ENCODE data around the gene UMODL1. TPM values are rescaled to one million over a fixed set of nuclear protein-coding genes. Genes with fewer than 3 reads are reported as not detected.

The UMODL1 gene
- total and polyA plus RNA-seq, 2 donors (not counting 1 experiment from before 2014, with no cell fraction given) = not detected

DNA sequence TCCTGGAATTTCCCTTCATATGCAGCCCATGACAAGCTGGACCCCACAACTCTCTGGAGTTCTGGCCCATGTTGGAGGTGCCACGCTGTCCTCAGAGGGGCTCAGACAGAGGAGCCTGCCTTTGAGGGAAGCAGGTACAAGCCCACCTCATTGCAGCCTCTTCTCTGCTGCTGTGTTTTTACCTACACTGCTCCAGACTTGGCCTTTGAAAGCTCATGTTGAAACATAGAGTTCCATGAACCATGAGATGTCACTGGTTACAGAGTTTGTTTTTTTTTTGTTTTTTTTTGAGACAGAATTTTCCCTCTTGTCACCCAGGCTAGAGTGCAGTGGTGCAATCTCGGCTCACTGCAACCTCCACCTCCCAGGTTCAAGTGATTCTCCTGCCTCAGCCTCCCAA is 38.9 kb upstream of the UMODL1 start:
- Histone ChIP-seq H3K36me3 (ENCODE audit: control insufficient read depth, insufficient read depth, low read length) (no peaks in the 10 kb centered on the region), H3K4me3 (replicated peaks in 1 of 4; ENCODE audit: control extremely low read depth in 1 of 4, insufficient read depth in 1 of 4, low read depth in 3 of 4, low read length in 4 of 4) (no peak overlapping the region)
- TF ChIP-seq, protein P1, sequence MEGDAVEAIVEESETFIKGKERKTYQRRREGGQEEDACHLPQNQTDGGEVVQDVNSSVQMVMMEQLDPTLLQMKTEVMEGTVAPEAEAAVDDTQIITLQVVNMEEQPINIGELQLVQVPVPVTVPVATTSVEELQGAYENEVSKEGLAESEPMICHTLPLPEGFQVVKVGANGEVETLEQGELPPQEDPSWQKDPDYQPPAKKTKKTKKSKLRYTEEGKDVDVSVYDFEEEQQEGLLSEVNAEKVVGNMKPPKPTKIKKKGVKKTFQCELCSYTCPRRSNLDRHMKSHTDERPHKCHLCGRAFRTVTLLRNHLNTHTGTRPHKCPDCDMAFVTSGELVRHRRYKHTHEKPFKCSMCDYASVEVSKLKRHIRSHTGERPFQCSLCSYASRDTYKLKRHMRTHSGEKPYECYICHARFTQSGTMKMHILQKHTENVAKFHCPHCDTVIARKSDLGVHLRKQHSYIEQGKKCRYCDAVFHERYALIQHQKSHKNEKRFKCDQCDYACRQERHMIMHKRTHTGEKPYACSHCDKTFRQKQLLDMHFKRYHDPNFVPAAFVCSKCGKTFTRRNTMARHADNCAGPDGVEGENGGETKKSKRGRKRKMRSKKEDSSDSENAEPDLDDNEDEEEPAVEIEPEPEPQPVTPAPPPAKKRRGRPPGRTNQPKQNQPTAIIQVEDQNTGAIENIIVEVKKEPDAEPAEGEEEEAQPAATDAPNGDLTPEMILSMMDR (conservative IDR thresholded peaks at IDR 0.05 in 1 of 2, IDR thresholded peaks at IDR 0.05 in 1 of 2; ENCODE audit: low read depth in 1 of 2, low read length in 2 of 2) = no peak

GRCh38 chr21:42032968-42033367 is 38.1 kb upstream of the UMODL1 start:
- peaks cover 6% of the 10 kb centered on the region for H3K27me3 ChIP-seq (ENCODE audit: control insufficient read depth, insufficient read depth, low read length)
- no peaks in the 10 kb centered on the region for H3K36me3 ChIP-seq (ENCODE audit: control insufficient read depth, insufficient read depth, low read length)
- no peaks in the 10 kb centered on the region for H4K20me1 ChIP-seq (ENCODE audit: control insufficient read depth, extremely low read depth, insufficient read depth, low read length)
- H3K27ac ChIP-seq (ENCODE audit: insufficient read depth, low read length) = no peak overlapping the region
- no peaks in the 10 kb centered on the region for H3K4me1 ChIP-seq (ENCODE audit: control insufficient read depth, extremely low read depth, insufficient read depth, low read length)
- H3K4me3 ChIP-seq (replicated peaks in 1 of 4; ENCODE audit: control extremely low read depth in 1 of 4, insufficient read depth in 1 of 4, low read depth in 3 of 4, low read length in 4 of 4) = no peak overlapping the region
- H3K79me2 ChIP-seq (ENCODE audit: control insufficient read depth, insufficient read depth, low read length) = no peaks in the 10 kb centered on the region
- H2AFZ ChIP-seq (ENCODE audit: low read length) = no peak overlapping the region
- DNase-seq (ENCODE audit: low read depth in 2 of 2) = no peak
- H3K4me2 ChIP-seq (ENCODE audit: extremely low read depth, insufficient read depth, low read length) = no peak overlapping the region
- no peaks in the 10 kb centered on the region for H3K9me3 ChIP-seq (ENCODE audit: control insufficient read depth, insufficient read depth, low read depth, low read length)
- no peak for TF ChIP-seq EZH2 (IDR thresholded peaks at IDR 0.05; ENCODE audit: low read length, missing control alignments)
- TF ChIP-seq, protein P1 (conservative IDR thresholded peaks at IDR 0.05 in 1 of 2, IDR thresholded peaks at IDR 0.05 in 1 of 2; ENCODE audit: low read depth in 1 of 2, low read length in 2 of 2) = no peak
- H3K9ac ChIP-seq (ENCODE audit: insufficient read depth, low read length) = no peak overlapping the region

More for the DNA sequence above, 38.9 kb upstream of the UMODL1 start:
- Histone ChIP-seq H3K27ac (ENCODE audit: insufficient read depth, low read length) (no peak overlapping the region), H2AFZ (ENCODE audit: low read length) (no peak overlapping the region), H3K4me2 (ENCODE audit: extremely low read depth, insufficient read depth, low read length) (no peak overlapping the region), H3K9me3 (ENCODE audit: control insufficient read depth, insufficient read depth, low read depth, low read length) (no peaks in the 10 kb centered on the region), H3K79me2 (ENCODE audit: control insufficient read depth, insufficient read depth, low read length) (no peaks in the 10 kb centered on the region), H4K20me1 (ENCODE audit: control insufficient read depth, extremely low read depth, insufficient read depth, low read length) (no peaks in the 10 kb centered on the region), H3K4me1 (ENCODE audit: control insufficient read depth, extremely low read depth, insufficient read depth, low read length) (no peaks in the 10 kb centered on the region), H3K27me3 (ENCODE audit: control insufficient read depth, insufficient read depth, low read length) (peaks cover 6% of the 10 kb centered on the region), H3K9ac (ENCODE audit: insufficient read depth, low read length) (no peak overlapping the region)
- no peak for DNase-seq (ENCODE audit: low read depth in 2 of 2)

DNA sequence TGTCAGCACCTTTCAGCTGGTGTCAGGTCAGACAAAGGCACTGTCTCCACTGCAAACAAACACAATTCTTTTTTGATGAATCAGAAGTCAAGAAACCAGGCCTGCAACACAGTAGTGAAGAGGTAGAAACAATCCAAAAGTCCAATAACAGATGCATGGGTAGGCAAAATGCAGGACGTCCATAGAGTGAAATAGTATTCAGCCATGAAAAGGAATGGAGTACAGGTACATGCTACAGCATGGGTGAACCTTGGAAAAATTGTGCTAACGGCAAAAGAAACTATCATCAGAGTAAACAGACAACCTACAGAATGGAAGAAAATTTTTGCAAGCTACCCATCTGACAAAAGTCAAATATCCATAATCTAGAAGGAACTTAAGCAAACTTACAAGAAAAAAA is 34.8 kb upstream of the UMODL1 start:
- DNase-seq (ENCODE audit: low read depth in 2 of 2) = no peak
- Histone ChIP-seq H3K9me3 (ENCODE audit: control insufficient read depth, insufficient read depth, low read depth, low read length) (no peaks in the 10 kb centered on the region), H3K4me1 (ENCODE audit: control insufficient read depth, extremely low read depth, insufficient read depth, low read length) (peaks cover 24% of the 10 kb centered on the region), H3K4me2 (ENCODE audit: extremely low read depth, insufficient read depth, low read length) (no peak overlapping the region), H3K27me3 (ENCODE audit: control insufficient read depth, insufficient read depth, low read length) (peaks cover 4% of the 10 kb centered on the region), H3K9ac (ENCODE audit: insufficient read depth, low read length) (no peak overlapping the region), H3K36me3 (ENCODE audit: control insufficient read depth, insufficient read depth, low read length) (no peaks in the 10 kb centered on the region), H3K27ac (ENCODE audit: insufficient read depth, low read length) (no peak overlapping the region), H2AFZ (ENCODE audit: low read length) (no peak overlapping the region), H3K79me2 (ENCODE audit: control insufficient read depth, insufficient read depth, low read length) (no peaks in the 10 kb centered on the region), H4K20me1 (ENCODE audit: control insufficient read depth, extremely low read depth, insufficient read depth, low read length) (no peaks in the 10 kb centered on the region), H3K4me3 (replicated peaks in 1 of 4; ENCODE audit: control extremely low read depth in 1 of 4, insufficient read depth in 1 of 4, low read depth in 3 of 4, low read length in 4 of 4) (no peak overlapping the region)
- no peak for TF ChIP-seq EZH2 (IDR thresholded peaks at IDR 0.05; ENCODE audit: low read length, missing control alignments)
- TF ChIP-seq, protein P1 (conservative IDR thresholded peaks at IDR 0.05 in 1 of 2, IDR thresholded peaks at IDR 0.05 in 1 of 2; ENCODE audit: low read depth in 1 of 2, low read length in 2 of 2) = no peak

All from fibroblast of lung (primary cell).